ENCODE measurements around the gene DNAH2. TPM values are rescaled to one million over a fixed set of nuclear protein-coding genes. Genes with fewer than 3 reads are reported as not detected.

The DNAH2 gene
- total and polyA plus RNA-seq, 2 donors (not counting 3 experiments of a cell fraction or from before 2014, with no cell fraction given) = 0.10 to 0.11 TPM

DNA sequence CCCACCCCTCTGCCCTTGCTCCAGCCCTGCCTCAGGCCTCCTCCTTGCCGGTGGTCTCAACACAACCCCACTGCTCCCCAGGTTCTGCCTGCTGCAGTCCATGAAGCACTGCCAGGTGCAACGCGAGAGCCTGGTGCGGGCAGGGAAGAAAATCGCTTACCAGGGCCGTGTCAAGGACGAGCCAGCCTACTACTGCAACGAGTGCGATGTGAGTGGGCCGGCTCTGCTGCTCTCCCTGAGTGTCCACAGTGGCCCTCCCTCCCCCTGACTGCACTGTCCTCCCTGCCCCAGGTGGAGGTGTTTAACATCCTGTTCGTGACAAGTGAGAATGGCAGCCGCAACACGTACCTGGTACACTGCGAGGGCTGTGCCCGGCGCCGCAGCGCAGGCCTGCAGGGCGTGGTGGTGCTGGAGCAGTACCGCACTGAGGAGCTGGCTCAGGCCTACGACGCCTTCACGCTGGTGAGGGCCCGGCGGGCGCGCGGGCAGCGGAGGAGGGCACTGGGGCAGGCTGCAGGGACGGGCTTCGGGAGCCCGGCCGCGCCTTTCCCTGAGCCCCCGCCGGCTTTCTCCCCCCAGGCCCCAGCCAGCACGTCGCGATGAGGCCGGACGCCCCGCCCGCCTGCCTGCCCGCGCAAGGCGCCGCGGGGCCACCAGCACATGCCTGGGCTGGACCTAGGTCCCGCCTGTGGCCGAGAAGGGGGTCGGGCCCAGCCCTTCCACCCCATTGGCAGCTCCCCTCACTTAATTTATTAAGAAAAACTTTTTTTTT is 135.6 kb downstream of the DNAH2 start:
- Histone ChIP-seq H3K4me2 (ENCODE audit: insufficient read depth, low read length) (no peak overlapping the region), H3K79me2 (ENCODE audit: control insufficient read depth, insufficient read depth, low read length) (peaks cover 2% of the 10 kb centered on the region), H3K27ac (ENCODE audit: insufficient read depth, low read depth, low read length) (no peak overlapping the region), H3K4me1 (ENCODE audit: control insufficient read depth, extremely low read depth, insufficient read depth, low read length) (peaks cover 22% of the 10 kb centered on the region), H2AFZ (ENCODE audit: low read depth, low read length) (no peak overlapping the region), H3K4me3 (replicated peaks in 1 of 3; ENCODE audit: insufficient read depth in 1 of 3, low read depth in 1 of 3, low read length in 3 of 3) (no peak overlapping the region), H3K9me3 (replicated peaks; ENCODE audit: control insufficient read depth, insufficient read depth, low read length) (no peaks in the 10 kb centered on the region), H3K36me3 (ENCODE audit: control insufficient read depth in 2 of 2, extremely low read depth in 1 of 2, insufficient read depth in 2 of 2, low read length in 2 of 2) (peaks cover 6 to 32% of the 10 kb centered on the region in 2 experiments), H3K9ac (replicated peaks; ENCODE audit: extremely low read depth, insufficient read depth, low read length) (no peak overlapping the region), H3K27me3 (ENCODE audit: control insufficient read depth in 2 of 2, insufficient read depth in 2 of 2, low read length in 2 of 2) (no peaks in the 10 kb centered on the region), H3K9me1 (replicated peaks; ENCODE audit: control insufficient read depth, extremely low read depth, insufficient read depth, low read length) (no peaks in the 10 kb centered on the region), H4K20me1 (replicated peaks; ENCODE audit: control insufficient read depth, extremely low read depth, insufficient read depth, low read length) (no peaks in the 10 kb centered on the region)
- FAIRE-seq = no peak
- DNase-seq (ENCODE audit: low read depth, low spot score) = no peak
- TF ChIP-seq MYC (IDR thresholded peaks at IDR 0.05; ENCODE audit: low read depth, low read length) = no peak
- TF ChIP-seq FOS (IDR thresholded peaks at IDR 0.05; ENCODE audit: borderline replicate concordance, insufficient read depth, low read length) = no peak
- TF ChIP-seq EZH2 (IDR thresholded peaks at IDR 0.05; ENCODE audit: borderline replicate concordance, low read depth, low read length, severe bottlenecking) = no peak
- TF ChIP-seq MAX (IDR thresholded peaks at IDR 0.05; ENCODE audit: insufficient read depth, insufficient read length) = no peak
- no peak for TF ChIP-seq JUN (IDR thresholded peaks at IDR 0.05; ENCODE audit: borderline replicate concordance, insufficient read depth, insufficient read length, low read depth)
- no peak for TF ChIP-seq POLR2AphosphoS5 (IDR thresholded peaks at IDR 0.05; ENCODE audit: insufficient read depth, low read depth, low read length)
- no peak for TF ChIP-seq POLR2A (IDR thresholded peaks at IDR 0.05; ENCODE audit: low read depth, low read length)
- TF ChIP-seq CTCF (IDR thresholded peaks at IDR 0.05; ENCODE audit: extremely low read depth in 1 of 2, insufficient read depth in 1 of 2, low read depth in 1 of 2, low read length in 2 of 2) = no peak
- TF ChIP-seq GATA2 (IDR thresholded peaks at IDR 0.05; ENCODE audit: insufficient read depth, insufficient read length, low read depth, low read length) = no peak
- dilution Hi-C loops (cut with MboI; ENCODE audit: extremely low pct_ligation_motif_present, low sequenced_read_pairs) (no loop called here), intact Hi-C loops (cut with micrococcal nuclease) (loop anchor here (10.0 kb wide), 1 partner anchor 828 kb away; the partner anchor contains the start of gene BCL6B)
- POLR2A ChIA-PET = no interaction called here
- BruUV-seq (replicated peaks) = no TSS peak
- CTCF ChIA-PET = interaction anchor here (1.2 kb wide), 1 partner anchor 8 kb away, joined by 3 read pairs; no protein-coding TSS in a partner anchor
